GM19452 (cell line): ENCODE measurements around the gene PTPRN2.
"Not testable (repeated sequence)": the region's sequence is repeated elsewhere in the genome, so short reads cannot be mapped to it uniquely, and the experiment has no call there.

Experiments used
- ATAC-seq: cut with Tn5 transposase; IDR thresholded peaks from one replicate; pipeline ENCODE4 v1.9.1; 2021; ENCODE audit not compliant: unreplicated experiment

The PTPRN2 gene

DNA sequence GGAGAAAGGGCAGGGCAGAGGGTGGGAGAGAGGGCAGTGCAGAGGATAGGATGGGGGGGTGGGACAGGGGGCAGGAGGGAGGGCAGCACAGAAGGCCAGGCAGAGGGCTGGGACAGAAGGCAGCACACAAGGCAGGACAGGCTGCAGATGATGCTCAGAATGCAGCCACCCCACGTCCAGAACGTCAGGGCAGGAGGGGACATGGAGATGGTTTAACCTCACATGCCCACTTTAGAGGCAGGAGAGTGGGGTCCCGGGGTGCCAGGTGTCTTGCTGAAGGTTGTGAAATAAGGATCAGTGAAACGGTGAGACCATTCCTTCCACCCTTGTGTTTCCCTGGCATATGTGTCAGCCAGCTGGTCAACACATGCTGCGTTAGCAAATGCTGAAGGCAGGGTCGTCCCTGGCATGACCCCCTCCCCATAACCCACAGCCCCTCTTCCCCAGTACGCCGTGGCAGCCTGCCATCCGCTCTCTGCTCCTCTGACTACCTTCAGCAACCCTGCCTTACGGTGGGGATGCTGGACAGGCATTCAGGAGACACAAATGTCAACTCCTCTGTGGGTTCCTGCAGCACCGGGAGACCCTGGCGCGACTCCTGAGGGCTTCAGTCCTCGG is 658.7 kb downstream of the PTPRN2 start:
- ATAC-seq = no peak

GRCh38 chr7:157928171-157928794 is 659.3 kb downstream of the PTPRN2 start:
- no peak for ATAC-seq

- no peak for ATAC-seq
Measured at GRCh38 chr7:157927313-157927925, 660.2 kb downstream of the PTPRN2 start.

- ATAC-seq = no peak
Measured at GRCh38 chr7:157926521-157927150, 661.0 kb downstream of the PTPRN2 start.

DNA sequence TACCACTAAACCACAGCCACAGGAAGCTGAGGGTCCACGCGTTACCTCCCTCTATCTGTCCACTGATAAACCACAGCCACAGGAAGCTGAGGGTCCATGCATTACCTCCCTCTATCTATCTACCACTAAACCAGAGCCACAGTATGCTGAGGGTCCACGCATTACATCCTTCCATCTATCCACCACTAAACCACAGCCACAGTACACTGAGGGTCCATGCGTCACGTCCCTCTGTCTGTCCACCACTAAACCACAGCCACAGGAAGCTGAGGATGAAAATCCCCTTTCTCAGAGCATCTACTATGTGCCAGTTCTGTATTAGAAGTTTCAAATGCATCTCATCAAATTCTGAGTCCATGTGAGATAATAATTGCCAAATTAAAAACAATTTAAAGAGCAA is 661.5 kb downstream of the PTPRN2 start:
- no peak for ATAC-seq

- ATAC-seq = no peak
Measured at GRCh38 chr7:157925383-157925875, 662.2 kb downstream of the PTPRN2 start.

GRCh38 chr7:157923903-157924630 is 663.6 kb downstream of the PTPRN2 start:
- ATAC-seq = no peak

DNA sequence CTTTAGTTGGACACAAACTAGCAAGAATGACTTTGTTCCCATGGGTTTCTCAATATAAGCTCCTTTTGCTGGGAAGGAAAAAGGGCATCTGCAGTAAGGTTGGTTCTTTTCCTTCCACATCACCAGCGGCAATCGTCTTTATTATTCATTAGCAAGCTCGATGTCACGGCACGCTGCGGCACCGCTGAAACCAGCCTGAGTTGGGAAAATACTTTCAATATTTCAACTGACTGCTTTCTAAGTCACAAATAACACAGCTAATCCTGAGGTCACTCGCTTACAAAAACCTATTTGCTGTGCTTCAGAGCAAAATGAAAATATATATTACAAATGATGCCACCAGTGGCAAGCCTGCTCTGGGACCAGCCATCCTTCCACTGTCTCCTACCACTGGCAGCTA is 665.0 kb downstream of the PTPRN2 start:
- no peak for ATAC-seq

GRCh38 chr7:157918326-157919080 is 669.1 kb downstream of the PTPRN2 start:
- no peak for ATAC-seq

GRCh38 chr7:157916946-157917640 is 670.5 kb downstream of the PTPRN2 start:
- no peak for ATAC-seq

GRCh38 chr7:157910446-157910845 is 677.2 kb downstream of the PTPRN2 start:
- ATAC-seq = no peak

DNA sequence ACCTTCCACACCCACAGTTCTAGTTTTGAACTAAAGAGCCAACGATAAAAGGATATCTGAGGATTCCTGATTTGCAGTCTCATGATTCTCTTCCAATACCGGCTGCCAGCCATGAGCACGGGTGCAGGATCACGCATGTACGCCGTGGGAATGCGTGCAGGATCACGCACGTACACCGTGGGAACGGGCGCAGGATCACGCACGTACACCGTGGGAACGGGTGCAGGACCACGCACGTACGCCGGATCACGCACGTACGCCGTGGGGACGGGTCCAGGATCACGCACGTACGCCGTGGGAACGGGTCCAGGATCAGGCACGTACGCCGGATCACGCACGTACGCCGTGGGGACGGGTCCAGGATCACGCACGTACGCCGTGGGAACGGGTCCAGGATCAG is 677.6 kb downstream of the PTPRN2 start:
- ATAC-seq = not testable (repeated sequence)

GRCh38 chr7:157909370-157909769 is 678.3 kb downstream of the PTPRN2 start:
- no peak for ATAC-seq

- no peak for ATAC-seq
Measured at GRCh38 chr7:157908006-157908782, 679.4 kb downstream of the PTPRN2 start.

DNA sequence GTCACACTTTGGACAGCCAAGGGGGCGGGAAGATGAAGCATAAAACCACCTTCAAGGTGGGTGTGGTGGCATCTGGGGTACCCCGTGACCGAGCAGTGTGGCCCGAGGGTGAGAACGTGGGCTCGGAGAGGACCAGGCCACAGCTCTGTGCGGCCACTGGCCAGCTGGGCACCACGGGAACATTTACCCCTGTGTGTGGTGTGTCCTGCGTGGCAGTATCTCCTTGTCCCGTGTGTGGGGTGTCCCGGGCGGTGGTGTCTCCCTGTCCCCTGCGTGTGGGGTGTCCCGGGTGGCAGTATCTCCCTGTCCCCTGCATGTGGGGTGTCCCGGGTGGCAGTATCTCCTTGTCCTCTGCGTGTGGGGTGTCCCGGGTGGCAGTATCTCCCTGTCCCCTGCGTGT is 680.5 kb downstream of the PTPRN2 start:
- ATAC-seq = no peak

GRCh38 chr7:157906583-157906982 is 681.0 kb downstream of the PTPRN2 start:
- no peak for ATAC-seq

- no peak for ATAC-seq
Measured at GRCh38 chr7:157905651-157906461, 681.8 kb downstream of the PTPRN2 start.

- ATAC-seq = no peak
Measured at GRCh38 chr7:157904866-157905570, 682.6 kb downstream of the PTPRN2 start.
